Activated T-cell treated with anti-CD3 and anti-CD28 coated beads for 4 hours (primary cell): ENCODE measurements around the gene TREML1.
"Not testable (repeated sequence)": the region's sequence is repeated elsewhere in the genome, so short reads cannot be mapped to it uniquely, and the experiment has no call there.

ENCODE experiments used
- DNase-seq: peaks from one replicate; pipeline ENCODE4 v3.0.0-alpha.2; 2020

Gene TREML1

DNA sequence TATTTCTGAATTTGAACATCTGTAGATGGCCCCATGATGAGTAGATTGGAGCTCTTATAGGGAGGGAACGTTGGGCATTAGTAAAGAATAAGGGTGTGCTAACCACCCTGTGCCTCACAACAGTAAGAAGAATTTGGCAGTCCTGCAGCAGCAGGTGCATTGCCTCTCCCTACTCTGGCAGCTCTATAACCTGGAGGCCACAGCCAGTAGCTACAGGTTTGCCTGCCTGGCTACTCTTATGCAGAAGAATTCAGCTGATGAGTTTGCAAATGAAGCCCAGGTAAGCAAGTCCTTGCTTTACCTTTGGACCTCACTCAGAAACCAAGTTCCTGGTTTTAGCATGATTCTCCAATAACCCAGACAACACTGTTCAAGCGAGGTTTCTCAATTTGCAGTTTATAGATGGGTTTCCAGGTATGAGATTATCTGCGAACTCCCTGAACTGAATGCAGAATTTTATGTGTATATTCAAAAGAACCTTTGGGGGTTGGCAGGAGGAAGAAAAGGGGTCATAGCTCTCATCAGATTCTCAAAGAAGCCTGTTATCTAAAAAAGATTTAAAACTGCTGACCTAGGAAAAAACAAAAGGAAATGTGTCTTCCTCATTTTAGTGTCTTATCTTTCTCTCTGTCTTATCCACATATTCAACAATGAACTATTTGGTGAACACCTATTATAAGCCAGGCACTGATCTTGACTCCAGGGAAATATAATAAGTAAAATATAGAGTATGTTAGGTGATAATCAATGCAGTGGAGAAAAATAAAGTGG lies 18.9 kb downstream of the TREML1 start:
- DNase-seq, result no peak

DNA sequence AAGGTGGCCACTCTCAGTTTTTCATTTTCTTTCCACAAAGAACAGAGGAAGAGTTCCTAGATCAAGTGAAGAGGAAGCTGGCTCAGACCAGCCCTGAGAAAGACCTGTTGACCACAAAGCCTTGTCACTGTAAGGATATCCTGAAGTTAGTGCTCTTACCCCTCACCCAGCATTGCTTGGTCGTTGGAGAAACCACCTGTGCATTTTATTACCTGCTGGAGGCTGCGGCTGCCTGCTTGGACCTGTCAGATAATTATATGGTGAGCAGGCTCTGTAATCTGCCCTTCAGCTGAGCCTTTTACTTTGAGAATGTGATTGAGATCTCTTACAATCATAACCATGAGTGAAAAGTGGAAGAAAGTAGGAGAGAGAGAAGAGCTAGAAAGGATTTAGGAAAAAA lies 21.9 kb downstream of the TREML1 start:
- DNase-seq, result no peak

DNA sequence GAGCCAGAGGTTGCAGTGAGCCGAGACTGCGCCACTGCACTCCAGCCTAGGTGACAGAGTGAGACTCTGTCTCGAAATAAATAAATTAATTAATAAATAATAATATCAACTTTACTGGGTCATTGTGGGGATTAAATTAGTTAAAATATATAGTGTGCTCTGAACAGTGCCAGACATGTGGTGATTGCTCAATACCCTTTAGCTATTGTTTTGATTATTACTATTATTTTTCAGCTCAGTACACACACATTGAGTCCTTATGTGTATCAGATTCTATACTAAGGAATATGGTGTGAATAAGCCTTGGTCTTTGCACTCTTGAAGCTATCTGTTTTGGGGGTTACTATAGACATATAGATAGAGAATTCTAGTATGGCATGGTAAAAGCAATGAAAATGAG lies 28.9 kb downstream of the TREML1 start:
- DNase-seq, result no peak

DNA sequence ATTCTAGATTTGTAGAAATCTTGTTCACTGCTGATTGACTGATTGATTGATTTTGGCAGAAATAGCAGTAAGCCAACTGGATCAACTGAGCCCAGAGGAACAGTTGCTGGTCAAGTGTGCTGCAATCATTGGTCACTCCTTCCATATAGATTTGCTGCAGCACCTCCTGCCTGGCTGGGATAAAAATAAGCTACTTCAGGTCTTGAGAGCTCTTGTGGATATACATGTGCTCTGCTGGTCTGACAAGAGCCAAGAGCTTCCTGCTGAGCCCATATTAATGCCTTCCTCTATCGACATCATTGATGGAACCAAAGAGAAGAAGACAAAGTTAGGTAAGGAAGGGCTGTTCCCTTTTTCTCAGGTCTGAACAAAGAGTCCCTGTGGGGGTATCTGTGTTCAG lies 31.2 kb downstream of the TREML1 start:
- no peak for DNase-seq

DNA sequence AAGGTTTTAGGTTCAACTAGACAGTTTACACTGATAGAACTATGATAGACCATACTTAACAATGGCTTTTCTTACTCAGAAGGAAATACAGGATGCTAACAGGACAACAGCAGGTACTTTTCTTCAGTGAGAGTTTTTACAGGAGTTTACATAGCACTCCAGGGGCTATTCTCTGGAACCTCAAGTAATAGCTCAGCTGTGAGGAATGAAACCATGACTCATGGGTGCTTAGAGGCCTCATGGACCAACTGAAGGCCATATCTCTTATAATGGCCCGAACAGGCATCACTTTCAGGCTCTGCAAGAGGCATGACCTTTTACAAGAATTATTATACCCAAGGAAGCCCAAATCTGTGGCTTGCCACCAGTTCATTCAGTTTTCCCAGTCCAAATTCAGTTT lies 31.8 kb downstream of the TREML1 start:
- no peak for DNase-seq

DNA sequence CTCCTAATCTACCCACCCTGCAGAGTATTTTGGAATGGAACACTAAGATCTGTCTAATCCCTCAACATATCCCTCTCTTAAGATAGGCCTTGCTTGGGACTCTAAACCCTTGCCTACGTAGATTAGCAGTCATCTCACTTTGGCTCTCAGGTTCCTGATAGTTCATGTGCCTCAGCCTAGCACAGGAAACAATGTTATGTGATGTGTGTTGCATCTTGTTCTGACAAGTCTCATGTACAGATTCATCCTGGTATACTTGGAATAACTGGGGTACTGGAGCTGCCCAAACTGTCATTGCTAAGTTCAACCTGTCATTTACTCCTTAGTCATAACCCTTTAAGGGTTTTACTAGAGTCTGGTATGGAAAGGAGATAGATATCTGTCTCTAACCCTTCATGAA lies 34.1 kb downstream of the TREML1 start:
- no peak for DNase-seq

DNA sequence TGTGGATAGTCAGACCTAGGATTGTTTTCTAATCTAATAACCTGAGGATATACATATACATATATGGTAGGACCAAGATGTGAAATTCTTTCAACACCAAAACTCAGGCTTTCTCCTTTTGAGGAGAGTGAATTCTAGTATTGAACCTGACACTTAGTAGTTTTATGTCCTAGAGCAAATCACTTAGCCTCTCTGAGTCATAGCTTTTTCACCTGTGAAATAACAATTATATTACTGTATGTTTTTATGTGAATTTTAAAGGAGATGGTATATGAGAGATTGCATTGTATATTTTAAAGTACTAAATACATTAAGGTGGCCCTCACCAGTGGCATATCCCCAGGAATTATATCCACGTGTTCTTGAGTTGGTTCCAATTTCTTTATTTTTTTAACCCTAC lies 34.6 kb downstream of the TREML1 start:
- DNase-seq, result no peak

DNA sequence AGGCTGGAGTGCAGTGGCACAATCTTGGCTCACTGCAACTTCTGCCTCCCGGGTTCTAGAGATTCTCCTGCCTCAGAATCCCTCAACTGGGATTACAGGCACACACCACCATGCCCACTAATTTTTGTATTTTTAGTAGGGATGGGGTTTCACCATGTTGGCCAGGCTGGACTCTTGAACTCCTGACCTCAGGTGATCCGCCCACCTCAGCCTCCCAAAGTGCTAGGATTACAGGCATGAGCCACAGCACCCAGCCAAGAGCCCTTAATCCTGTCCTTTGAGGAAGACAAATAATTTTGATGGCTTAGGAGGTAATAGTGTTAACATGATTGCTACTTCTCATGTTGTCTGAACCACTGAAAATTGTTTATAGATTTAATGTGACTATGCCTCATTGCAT lies 39.1 kb downstream of the TREML1 start:
- not testable (repeated sequence) for DNase-seq

DNA sequence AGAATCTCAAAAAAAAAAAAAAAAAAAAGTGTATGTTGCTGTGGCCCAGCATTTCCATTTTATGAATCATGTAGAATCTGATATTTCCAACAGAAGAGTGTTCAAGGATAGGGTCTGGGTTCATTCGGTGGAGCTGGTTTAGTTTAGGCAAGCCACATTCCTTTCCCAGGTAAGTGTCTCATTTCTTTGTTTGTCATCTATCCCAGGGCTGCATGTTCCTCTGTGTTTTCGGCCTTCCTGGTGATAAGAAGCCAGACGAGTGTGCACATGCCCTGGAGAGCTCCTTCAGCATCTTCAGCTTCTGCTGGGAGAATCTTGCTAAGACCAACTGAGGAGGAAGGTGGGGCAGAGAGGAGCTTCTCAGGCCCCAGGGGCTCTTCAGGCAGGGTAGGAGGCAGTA lies 43.1 kb downstream of the TREML1 start:
- no peak for DNase-seq

DNA sequence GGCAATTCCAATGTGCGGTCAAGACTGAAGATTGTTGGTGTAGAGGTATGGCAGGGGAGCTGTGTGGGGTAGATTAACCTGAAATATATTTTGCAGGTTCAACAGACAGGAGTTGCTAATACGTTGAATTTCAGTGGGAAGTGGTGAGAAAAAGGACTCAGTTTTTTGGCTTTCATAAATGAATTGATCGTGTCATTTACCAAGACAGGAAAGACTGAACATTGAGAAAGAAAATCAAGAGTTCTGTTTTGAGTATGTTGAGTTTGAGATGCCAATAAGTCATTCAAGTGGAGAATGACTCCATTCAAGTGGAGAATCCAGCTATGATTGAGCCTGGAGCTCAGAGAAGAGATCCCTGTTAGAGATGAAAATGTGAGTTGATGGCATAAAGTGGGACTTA lies 50.3 kb downstream of the TREML1 start:
- DNase-seq, result no peak

DNA sequence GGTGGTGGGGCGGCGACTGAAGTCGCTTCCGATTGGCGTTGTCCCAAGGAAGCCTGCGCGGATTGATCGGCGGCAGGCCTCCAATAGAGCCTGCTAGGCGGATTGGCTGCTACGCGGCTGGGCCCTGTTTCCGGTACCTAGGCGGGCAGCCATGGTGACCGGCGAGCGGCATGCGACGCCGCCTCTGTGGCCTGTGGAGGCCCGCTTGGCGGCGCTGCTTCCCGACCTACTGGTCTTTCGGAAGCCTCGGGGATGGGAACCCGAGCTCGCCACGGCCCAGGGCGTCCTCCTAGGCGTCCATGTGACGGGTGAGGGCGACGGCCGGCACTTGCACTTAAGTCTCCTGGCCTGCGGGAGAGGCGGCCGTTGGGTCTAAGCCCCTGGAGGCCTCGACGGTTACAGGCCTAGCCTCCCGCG lies 53.3 kb downstream of the TREML1 start:
- no peak for DNase-seq
